ENCODE data around the gene BRIX1. TPM values are rescaled to one million over a fixed set of nuclear protein-coding genes. Genes with fewer than 3 reads are reported as not detected.

The BRIX1 gene
- total RNA-seq, 1 experiment from 2014 or later: 76.4 TPM

GRCh38 chr5:34895641-34896419 lies 19.7 kb upstream of the BRIX1 start:
- Histone ChIP-seq H4K20me1 (ENCODE audit: insufficient read depth) (no peaks in the 10 kb centered on the region), H3K36me3 (ENCODE audit: control insufficient read depth in 1 of 2, insufficient read depth in 2 of 2, low read length in 2 of 2) (no peaks in the 10 kb centered on the region), H3K9me2 (ENCODE audit: insufficient read depth) (no peaks in the 10 kb centered on the region), H3K9ac (ENCODE audit: low read length) (no peak overlapping the region), H3K4me2 (ENCODE audit: low read length) (no peak overlapping the region), H3K9me3 (ENCODE audit: control insufficient read depth in 1 of 2, insufficient read depth in 1 of 2, low read depth in 1 of 2, low read length in 2 of 2) (no peaks in the 10 kb centered on the region), H3K4me3 (replicated peaks in 1 of 2; ENCODE audit: low read depth in 1 of 2, low read length in 2 of 2) (no peak overlapping the region), H2AFZ (ENCODE audit: low read depth, low read length, poor library complexity, severe bottlenecking) (no peak overlapping the region), H3K27ac (ENCODE audit: low read depth, low read length) (no peak overlapping the region), H3K27me3 (ENCODE audit: insufficient read depth, low read length) (no peaks in the 10 kb centered on the region), H3K79me2 (ENCODE audit: insufficient read depth, low read length) (no peaks in the 10 kb centered on the region), H3K4me1 (ENCODE audit: control insufficient read depth in 1 of 2, insufficient read depth in 2 of 2, low read length in 2 of 2) (no peaks in the 10 kb centered on the region)
- TF ChIP-seq SIN3A (IDR thresholded peaks at IDR 0.05; ENCODE audit: low read depth): no peak
- no peak for TF ChIP-seq CTCF (IDR thresholded peaks at IDR 0.05 in 2 of 3, conservative IDR thresholded peaks at IDR 0.05 in 1 of 3; ENCODE audit: borderline replicate concordance in 1 of 3, insufficient read depth in 1 of 3, low read depth in 2 of 3, low read length in 2 of 3)
- TF ChIP-seq, protein P1, sequence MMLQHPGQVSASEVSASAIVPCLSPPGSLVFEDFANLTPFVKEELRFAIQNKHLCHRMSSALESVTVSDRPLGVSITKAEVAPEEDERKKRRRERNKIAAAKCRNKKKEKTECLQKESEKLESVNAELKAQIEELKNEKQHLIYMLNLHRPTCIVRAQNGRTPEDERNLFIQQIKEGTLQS (IDR thresholded peaks at IDR 0.05): no peak
- no peak for TF ChIP-seq TCF7L2 (IDR thresholded peaks at IDR 0.05; ENCODE audit: borderline replicate concordance, extremely low read depth, insufficient read depth, insufficient read length)
- TF ChIP-seq MAX (IDR thresholded peaks at IDR 0.05): no peak
- no peak for TF ChIP-seq SP1 (IDR thresholded peaks at IDR 0.05; ENCODE audit: low read depth)
- TF ChIP-seq, protein P2, sequence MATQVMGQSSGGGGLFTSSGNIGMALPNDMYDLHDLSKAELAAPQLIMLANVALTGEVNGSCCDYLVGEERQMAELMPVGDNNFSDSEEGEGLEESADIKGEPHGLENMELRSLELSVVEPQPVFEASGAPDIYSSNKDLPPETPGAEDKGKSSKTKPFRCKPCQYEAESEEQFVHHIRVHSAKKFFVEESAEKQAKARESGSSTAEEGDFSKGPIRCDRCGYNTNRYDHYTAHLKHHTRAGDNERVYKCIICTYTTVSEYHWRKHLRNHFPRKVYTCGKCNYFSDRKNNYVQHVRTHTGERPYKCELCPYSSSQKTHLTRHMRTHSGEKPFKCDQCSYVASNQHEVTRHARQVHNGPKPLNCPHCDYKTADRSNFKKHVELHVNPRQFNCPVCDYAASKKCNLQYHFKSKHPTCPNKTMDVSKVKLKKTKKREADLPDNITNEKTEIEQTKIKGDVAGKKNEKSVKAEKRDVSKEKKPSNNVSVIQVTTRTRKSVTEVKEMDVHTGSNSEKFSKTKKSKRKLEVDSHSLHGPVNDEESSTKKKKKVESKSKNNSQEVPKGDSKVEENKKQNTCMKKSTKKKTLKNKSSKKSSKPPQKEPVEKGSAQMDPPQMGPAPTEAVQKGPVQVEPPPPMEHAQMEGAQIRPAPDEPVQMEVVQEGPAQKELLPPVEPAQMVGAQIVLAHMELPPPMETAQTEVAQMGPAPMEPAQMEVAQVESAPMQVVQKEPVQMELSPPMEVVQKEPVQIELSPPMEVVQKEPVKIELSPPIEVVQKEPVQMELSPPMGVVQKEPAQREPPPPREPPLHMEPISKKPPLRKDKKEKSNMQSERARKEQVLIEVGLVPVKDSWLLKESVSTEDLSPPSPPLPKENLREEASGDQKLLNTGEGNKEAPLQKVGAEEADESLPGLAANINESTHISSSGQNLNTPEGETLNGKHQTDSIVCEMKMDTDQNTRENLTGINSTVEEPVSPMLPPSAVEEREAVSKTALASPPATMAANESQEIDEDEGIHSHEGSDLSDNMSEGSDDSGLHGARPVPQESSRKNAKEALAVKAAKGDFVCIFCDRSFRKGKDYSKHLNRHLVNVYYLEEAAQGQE (IDR thresholded peaks at IDR 0.05; ENCODE audit: low read depth): no peak
- TF ChIP-seq EZH2phosphoT487 (IDR thresholded peaks at IDR 0.05; ENCODE audit: borderline replicate concordance): no peak
- no peak for TF ChIP-seq CBX3 (IDR thresholded peaks at IDR 0.05; ENCODE audit: low read depth)
- no peak for TF ChIP-seq RAD21 (IDR thresholded peaks at IDR 0.05; ENCODE audit: low read depth)
- TF ChIP-seq CEBPB (IDR thresholded peaks at IDR 0.05; ENCODE audit: low read depth): no peak
- TF ChIP-seq YY1 (IDR thresholded peaks at IDR 0.05; ENCODE audit: extremely low read depth, insufficient replicate concordance, low read depth, low read length): no peak
- TF ChIP-seq SRF (IDR thresholded peaks at IDR 0.05; ENCODE audit: low read depth): no peak
- no peak for TF ChIP-seq POLR2A (IDR thresholded peaks at IDR 0.05; ENCODE audit: borderline replicate concordance, extremely low read depth, insufficient read depth, insufficient read length)
- BruUV-seq (replicated peaks): no TSS peak
- DNase-seq (ENCODE audit: low read depth, low spot score) (no peak), ATAC-seq (no peak)
- RAD21 ChIA-PET (ENCODE audit: low non-redundant PET in 1 of 2, low total read pairs in 2 of 2, uncharacterized antibody in 2 of 2, unreplicated experiment in 2 of 2): no interaction called here
- CTCF ChIA-PET: interaction anchor here (0.8 to 1.6 kb wide), 2 partner anchors 372 to 421 kb away, joined by 5 to 6 read pairs; no protein-coding TSS in a partner anchor
- POLR2A ChIA-PET: no interaction called here
- intact Hi-C loops (cut with micrococcal nuclease): loop anchor here (10.0 kb wide), 1 partner anchor 241 kb away; the partner anchor contains the start of gene RAI14

All from HCT116 (cell line).